Epithelial cell of proximal tubule (primary cell): ENCODE measurements around the gene NT5M. TPM values are rescaled to one million over a fixed set of nuclear protein-coding genes. Genes with fewer than 3 reads are reported as not detected.
"Not testable (repeated sequence)": the region's sequence is repeated elsewhere in the genome, so short reads cannot be mapped to it uniquely, and the experiment has no call there.

ENCODE experiments used
- DNase-seq: peaks from one replicate; pipeline ENCODE4 v3.0.0-alpha.2; 2011; ENCODE audit warnings: low read depth
- H3K4me3 ChIP-seq: 2 replicates; pipeline ENCODE4 v1.5.1; 2011; ENCODE audit warnings: low read depth, mild to moderate bottlenecking, low read length
- CTCF ChIP-seq: conservative IDR thresholded peaks from 2 replicates; pipeline ENCODE4 v1.5.1; 2012; ENCODE audit warnings: low read depth, mild to moderate bottlenecking, low read length
- total RNA-seq: library from RNA; depleted of rRNA; stranded (reverse); fragments of >200 nt; gene quantifications from 2 replicates; pipeline ENCODE4 v1.2.3, GENCODE V29; 2015

Gene NT5M
- total RNA-seq, 1 donor from 2014 or later = 38.7 TPM

GRCh38 chr17:17264430-17264829 is 38.7 kb upstream of the NT5M start:
- no peak overlapping the region for H3K4me3 ChIP-seq
- no peak for TF ChIP-seq CTCF

GRCh38 chr17:17269926-17270773 is 33.0 kb upstream of the NT5M start:
- TF ChIP-seq CTCF = peak; percentile 55
- no peak overlapping the region for H3K4me3 ChIP-seq
- no peak for DNase-seq

More at GRCh38 chr17:17264430-17264829, 38.7 kb upstream of the NT5M start:
- no peak for DNase-seq

- H3K4me3 ChIP-seq = no peak overlapping the region
- TF ChIP-seq CTCF = no peak
- DNase-seq = no peak
Measured at GRCh38 chr17:17275971-17276370, 27.2 kb upstream of the NT5M start.

GRCh38 chr17:17277431-17277830 is 25.7 kb upstream of the NT5M start:
- DNase-seq, H3K4me3 ChIP-seq: not testable (repeated sequence)

- peak overlapping the region; percentile 99 for H3K4me3 ChIP-seq
- TF ChIP-seq CTCF = no peak
- no peak for DNase-seq
Measured at GRCh38 chr17:17279316-17279715, 23.9 kb upstream of the NT5M start.

- DNase-seq = peak; percentile 83
- no peak for TF ChIP-seq CTCF
- peak within 1 kb of the TSS; percentile 99 for H3K4me3 ChIP-seq
Measured at GRCh38 chr17:17280613-17281549, 22.3 kb upstream of the NT5M start, which contains the start of gene COPS3. TSS of gene COPS3 (minus strand) at chr17:17281246. CDS start at chr17:17281186, 60 bp downstream.

GRCh38 chr17:17285951-17286350 is 17.2 kb upstream of the NT5M start:
- no peak for TF ChIP-seq CTCF
- DNase-seq = no peak
- H3K4me3 ChIP-seq = no peak overlapping the region
